DMS153 (cell line): Measurements from ENCODE around the gene VDAC1.
"Not testable (repeated sequence)": the region's sequence is repeated elsewhere in the genome, so short reads cannot be mapped to it uniquely, and the experiment has no call there.

Source experiments
- DNase-seq: peaks from one replicate; lab custom pipeline; 2025; lab: John Stamatoyannopoulos, UW

VDAC1 gene

DNA sequence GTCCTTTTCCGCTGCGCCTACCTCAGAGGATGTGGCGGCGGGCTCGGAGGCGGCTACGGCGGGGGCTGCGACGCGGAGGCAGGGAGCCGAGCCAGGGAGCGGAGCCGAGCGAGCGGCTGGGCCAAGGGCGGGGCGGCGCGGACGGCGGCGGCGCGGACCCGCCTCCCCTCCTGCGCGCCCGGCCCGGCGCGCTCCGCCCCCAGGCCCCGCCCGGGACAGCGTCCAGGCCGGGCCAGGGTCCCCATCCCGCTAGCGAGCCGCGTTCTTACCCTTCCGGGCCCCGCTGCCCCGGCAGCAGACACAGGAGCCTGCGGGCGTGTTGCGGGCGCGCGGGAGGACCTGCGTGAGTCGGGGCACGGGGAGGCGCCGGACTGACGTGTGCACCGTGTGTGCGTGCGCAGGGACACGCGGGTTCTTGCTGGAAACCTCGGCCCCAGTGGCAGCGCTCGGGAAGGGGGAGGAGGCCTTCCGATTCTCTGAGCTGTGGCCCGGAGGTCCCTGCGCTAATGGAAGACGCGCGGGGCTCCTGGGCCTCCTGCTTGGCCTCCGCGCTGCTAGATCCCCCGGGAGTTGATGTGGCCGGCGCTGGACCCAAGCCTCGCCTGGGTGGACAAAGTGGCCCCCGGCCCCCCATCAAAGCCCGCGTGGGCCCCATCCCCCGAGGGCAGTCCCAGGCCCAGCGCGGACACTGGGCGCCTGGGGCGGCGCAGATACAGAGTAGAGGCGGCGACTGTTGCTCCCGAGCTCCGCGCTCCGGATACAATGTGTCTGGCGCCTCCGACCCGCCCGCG, at the start of gene VDAC1:
VDAC1 (minus strand) TSS at position 350 of the 791 bp plus-strand sequence. CDS start 11,963 bp downstream, outside the sequence.
- no peak for DNase-seq

- DNase-seq = no peak
Measured at GRCh38 chr5:134053840-134054338, 49.1 kb upstream of the VDAC1 start.

DNA sequence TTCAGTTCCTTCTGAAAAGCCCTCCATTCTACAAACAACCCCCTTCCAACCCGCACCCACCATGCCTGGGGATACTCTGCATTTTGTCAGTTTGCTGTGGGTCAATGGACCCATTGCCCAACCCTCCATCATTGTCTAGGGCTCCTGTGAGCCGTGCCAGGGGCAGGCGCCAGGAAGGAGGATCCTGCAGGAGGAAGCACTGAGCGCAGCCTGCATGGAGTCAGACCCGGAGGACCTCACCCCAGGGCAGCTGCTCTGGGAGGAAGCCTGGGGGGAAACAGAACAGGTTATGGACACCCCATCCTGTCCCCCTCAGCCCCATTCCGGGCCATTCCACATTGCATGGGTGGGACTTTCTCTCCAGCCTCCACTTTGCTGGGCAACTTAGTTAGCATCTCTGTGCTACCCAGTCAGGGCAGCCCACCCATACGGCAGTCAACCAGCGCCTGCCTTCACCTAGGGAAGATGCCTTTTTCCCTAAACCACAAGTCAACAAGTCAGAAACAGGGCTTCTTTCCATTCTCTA, 48.6 kb upstream of the VDAC1 start:
- DNase-seq = no peak

DNA sequence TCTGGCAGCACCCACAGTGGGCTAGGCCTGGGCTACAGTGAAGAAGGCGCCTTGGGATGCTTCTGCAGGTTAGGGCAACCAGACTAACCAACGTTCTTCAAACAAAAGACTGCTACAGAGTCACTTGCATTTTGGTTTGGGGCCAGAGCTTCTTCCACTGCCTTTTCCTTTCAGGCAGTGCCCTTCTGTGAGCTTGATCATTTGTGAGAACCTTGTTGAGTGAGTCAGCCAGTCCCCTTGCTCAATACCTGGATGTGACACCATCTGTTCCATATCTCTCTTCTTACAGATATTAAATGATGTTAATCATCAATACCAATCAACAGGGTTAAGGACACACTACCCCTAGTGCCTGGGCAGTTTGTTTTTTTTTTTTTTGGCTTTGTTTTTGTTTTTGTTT, 46.5 kb upstream of the VDAC1 start:
- no peak for DNase-seq

DNA sequence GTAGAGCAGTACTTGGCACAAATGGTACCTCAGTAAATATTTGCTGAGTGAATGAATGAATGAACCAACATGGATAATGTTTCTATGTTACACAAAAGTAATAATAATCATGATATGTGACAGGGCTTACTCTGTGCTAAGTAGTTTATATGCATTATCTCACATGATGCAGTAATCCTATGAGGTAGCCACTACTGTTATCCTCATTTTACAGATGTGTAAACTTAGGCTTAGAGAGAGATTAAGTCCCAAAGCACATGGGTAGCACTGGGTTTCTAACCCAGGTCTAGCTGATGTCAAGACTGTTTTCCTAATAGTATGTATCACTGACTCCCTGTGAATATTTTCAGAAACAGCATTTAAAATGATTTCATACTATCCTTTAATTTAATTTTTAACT, 44.1 kb upstream of the VDAC1 start:
- DNase-seq = no peak

DNA sequence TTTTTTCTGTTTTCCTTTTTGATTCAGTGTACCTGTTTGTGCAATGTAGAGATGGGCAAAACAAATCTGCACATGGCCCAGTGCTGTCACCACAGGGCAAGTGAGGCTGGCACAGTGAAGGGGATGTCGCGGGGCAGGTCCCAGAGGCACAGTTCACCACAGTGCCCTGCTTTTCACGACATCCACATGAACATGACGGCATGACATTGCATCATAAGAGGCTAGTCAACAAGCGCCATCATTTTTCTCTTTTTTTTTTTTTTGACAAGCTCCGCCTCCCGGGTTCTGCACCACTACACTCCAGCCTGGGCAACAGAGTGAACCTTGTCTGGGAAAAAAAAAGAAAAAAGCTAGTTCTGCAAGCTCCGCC, 42.9 kb upstream of the VDAC1 start:
- DNase-seq = no peak

DNA sequence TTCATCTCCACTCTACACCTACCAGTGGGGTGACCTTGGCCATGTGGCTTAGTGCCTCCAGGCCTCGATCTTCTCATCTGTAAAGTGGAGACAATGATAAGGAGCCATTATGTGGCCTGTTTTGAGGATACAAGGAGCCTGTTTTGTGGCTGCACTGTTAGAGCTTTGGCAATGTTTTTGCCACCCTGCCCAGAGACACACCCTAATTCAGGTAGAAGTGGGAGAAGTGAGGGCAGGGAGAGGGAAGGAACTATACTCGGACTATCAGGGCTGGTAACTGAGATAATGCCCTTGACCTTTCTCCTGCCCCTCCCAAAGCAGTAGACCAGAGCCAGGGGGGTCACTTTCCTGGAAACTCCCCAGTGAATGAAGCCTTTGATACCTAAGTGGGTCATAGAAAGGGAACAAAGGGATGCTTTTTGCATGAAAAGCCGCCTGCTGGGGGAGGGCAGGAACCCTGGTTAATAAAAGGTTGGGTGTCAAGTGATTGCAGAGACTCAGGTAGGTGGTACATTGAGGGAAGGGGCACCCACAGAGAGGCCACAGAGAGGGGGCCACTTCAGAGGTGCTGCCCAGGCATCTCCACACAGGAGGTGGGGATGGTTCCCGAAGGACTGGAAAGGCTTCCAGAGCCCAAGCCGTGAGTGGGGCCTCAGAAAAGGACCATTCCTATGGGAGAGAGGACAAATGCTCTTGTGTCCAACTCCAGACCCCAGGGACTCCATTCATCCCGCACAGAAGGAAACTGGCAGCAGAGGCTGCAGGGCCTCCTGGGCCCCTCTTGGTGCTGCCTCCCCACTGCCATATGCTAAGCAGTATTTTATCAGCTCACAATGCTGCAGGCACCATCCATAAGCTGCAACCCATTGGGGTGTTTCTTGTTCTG, 42.3 kb upstream of the VDAC1 start:
- no peak for DNase-seq

GRCh38 chr5:134046330-134046729, 41.6 kb upstream of the VDAC1 start:
- DNase-seq = no peak

- DNase-seq = no peak
Measured at GRCh38 chr5:134043793-134044792, 39.3 kb upstream of the VDAC1 start.

- no peak for DNase-seq
Measured at GRCh38 chr5:134041570-134042411, 37.0 kb upstream of the VDAC1 start.

DNA sequence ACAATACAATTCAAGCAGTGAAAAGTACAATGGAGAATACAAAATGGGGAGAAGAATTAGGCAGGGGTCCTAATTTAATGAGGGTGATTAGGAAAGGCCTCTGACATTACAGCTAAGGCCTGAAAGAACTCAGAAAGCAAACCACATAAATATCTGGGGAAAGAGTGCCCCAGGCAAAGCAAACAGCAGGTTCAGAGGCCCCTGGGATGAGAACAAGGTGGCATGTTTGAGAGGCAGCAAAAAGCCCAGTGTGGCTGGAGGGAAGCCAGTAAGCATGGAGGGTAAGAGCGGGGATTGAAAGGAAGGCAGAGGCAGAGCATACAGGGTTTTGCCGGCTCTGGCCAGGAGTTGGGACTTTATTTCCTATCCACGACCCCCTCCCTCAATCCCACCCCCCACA, 33.4 kb upstream of the VDAC1 start:
- no peak for DNase-seq

DNA sequence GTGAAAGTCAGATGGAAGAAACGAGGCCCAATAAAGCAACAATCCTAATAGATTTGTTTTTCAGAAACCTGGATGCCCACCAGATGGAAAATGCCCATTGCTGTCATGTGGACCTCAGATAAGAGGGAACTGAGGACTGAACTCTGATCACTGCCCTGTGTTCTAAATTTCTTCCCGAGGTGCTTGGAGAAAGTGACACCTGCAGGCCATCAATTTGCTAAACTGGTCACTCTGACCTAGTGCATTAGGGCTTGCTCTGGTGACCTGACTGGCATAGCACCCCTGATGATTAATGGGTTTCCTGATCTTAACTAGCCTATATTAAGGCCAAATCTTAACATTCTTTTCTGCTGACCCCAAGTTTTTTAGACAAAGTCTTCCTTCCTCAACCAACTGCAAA, 32.4 kb upstream of the VDAC1 start:
- no peak for DNase-seq

DNA sequence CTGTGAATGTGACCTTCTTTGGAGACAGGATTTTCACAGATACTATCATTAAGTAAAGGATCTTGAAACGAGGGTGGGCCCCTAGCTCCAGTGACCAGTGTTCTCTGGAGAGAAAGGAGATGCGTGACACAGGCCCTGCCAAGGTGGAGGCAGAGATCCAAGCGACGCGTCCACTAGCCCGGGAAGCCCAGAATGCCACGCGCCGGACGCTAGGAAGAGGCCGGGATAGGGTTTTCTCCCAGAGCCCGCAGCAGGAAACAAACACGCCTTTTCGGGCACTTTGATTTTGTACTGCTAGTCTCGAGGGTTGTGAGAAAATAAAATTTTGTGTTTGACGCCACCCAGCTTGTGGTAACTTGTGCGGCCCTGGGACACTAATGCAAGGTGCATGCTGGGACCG, 29.6 kb upstream of the VDAC1 start:
- DNase-seq = no peak

DNA sequence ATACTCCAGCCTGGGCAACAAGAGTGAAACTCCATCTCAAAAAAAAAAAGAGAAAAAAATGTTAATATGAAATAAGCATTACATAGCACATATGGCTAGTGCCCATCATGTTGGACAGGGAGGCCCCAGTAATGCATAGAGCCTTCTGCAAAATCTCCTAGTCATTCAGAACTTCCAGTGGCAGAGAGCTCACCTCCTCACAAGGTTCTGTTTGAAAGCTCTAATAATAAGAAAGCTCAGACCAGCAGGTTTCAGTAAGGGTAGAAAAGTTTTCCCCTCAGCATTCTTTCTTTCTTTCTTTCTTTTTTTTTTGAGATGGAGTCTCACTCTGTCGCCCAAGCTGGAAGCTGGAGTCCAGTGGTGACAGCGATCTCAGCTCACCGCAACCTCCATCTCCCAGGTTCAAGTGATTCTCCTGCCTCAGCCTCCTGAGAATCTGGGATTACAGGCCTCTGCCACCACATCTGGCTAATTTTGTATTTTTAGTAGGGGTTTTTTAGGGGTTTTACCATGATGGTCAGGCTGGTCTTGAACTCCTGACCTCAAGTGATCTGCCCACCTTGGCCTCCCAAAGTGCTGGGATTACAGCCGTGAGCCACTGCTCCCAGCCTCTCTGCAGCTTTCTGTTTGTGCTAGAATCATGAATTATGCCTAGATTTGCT, 25.7 kb upstream of the VDAC1 start:
- DNase-seq = not testable (repeated sequence)

DNA sequence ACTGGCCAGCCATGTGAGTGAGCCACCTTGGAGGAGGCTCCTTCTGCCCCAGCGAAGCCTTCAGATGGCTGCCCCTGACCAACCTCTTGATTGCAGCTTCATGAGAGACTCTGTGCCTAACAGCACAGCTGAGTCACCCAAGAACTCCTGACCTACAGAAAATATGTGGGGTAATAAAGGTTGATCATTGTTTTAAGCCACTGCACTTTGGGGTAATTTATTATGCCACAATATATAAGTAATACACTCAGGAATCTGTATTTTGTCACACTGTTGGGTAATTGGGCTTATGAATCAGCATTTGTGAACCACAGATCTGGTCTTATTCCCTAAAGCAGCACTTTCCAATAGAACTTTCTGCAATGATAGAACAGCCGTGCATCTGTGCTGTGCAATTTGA, 24.4 kb upstream of the VDAC1 start:
- DNase-seq = no peak

DNA sequence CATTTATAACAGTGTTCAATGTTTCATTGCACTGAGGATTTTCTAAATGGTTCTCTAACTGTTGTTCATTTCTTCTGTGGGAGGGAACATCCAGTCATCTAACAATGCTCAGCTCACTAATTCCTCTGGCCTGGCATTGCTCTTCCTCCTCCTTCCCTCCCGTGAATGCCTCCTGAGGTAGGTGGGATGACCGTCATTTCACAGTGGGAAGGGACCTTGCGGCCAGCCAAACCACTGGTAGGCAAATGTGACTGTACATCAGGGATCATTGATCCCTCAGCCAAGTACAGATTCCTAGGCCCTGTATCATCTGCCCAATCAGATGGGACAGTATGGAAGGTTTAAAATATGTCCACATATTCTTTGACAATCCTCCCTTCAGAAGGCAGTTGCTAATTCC, 23.7 kb upstream of the VDAC1 start:
- no peak for DNase-seq

DNA sequence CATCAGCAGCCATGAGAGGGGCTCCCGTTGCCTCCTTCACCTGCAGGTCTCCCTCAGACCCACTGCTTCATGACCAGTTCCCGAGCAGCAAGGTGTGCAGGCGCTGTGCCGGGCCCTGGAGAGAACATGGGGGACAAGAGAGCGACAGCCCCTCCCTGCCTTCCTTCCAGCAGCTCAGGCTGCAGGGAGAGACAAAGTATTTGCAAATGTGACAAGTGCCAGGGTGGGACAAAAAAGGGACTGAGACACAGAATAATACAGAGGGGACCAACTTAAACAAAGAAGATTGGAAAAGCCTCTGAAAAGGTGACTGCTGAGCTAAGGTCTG, 22.5 kb upstream of the VDAC1 start:
- DNase-seq = no peak

GRCh38 chr5:134026521-134027287, 21.9 kb upstream of the VDAC1 start:
- DNase-seq = no peak

DNA sequence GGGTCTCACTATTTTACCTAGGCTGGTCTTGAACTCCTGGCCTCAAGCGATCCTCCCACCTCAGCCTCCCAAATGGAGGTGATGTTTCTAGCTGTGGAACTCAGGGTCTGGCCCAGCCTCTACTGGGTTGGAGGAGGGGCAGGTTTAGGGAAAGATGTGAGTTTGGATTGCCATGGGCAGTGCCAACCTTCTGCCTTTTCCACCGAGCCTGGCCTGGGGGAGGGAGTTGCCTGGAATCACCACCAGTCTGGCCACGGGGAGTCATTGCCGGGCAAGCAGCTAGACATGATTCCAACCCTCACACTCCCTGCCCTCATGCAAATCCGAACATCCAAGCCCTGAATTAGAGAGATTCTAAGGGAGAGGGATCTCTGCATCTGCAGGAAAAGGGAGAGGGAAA, 21.0 kb upstream of the VDAC1 start:
- DNase-seq = no peak
